Posterior vena cava (tissue), 2 donors: Measurements from ENCODE around the gene C1orf232. TPM values are rescaled to one million over a fixed set of nuclear protein-coding genes. Genes with fewer than 3 reads are reported as not detected.

Experiments used
- DNase-seq: peaks from one replicate; pipeline ENCODE4 v3.0.0-alpha.2; 2020; ENCODE audit warnings: low spot score
- intact Hi-C, 2 donors: fragments of 100-400 bp; cut with DNase I; formaldehyde crosslinking; loops; one replicate each; pipeline versions ENCODE4 v1.14.1 to v1.14.2; 2022 to 2023
- total RNA-seq, 2 donors: library from RNA; stranded (reverse); fragmentation: NEBNext Ultra II Directional; extraction: Animal tissue kit (Norgen Biotek cat#: 25700); gene quantifications; one replicate each; pipeline ENCODE4 v1.2.1, GENCODE V29; 2021
- donor health status: DM: yes; HTN: yes; CAD: no.
- donor health status: DM: yes; HTN: yes; CAD: no.

Gene C1orf232
- total RNA-seq, 2 donors from 2014 or later = not detected

GRCh38 chr1:26130695-26131094, 38.1 kb downstream of the C1orf232 start:
- DNase-seq = no peak

GRCh38 chr1:26129778-26130177, 39.0 kb downstream of the C1orf232 start:
- DNase-seq = no peak

More at GRCh38 chr1:26130695-26131094, 38.1 kb downstream of the C1orf232 start:
- intact Hi-C loops = no loop called here

GRCh38 chr1:26127235-26128163, 41.3 kb downstream of the C1orf232 start:
- intact Hi-C loops = no loop called here
- no peak for DNase-seq

More at GRCh38 chr1:26129778-26130177, 39.0 kb downstream of the C1orf232 start:
- intact Hi-C loops = no loop called here

GRCh38 chr1:26126321-26127084, 42.3 kb downstream of the C1orf232 start:
- intact Hi-C loops = no loop called here
- no peak for DNase-seq

GRCh38 chr1:26125946-26126320, 42.8 kb downstream of the C1orf232 start:
- no peak for DNase-seq
- intact Hi-C loops = no loop called here

- intact Hi-C loops = no loop called here
- DNase-seq = no peak
These were observed 43.4 kb downstream of the C1orf232 start for GRCh38 chr1:26125382-26125781.

GRCh38 chr1:26124418-26125331, 44.1 kb downstream of the C1orf232 start:
- intact Hi-C loops = no loop called here

GRCh38 chr1:26122988-26123973, 45.5 kb downstream of the C1orf232 start:
- intact Hi-C loops = no loop called here
- DNase-seq = no peak

More at GRCh38 chr1:26124418-26125331, 44.1 kb downstream of the C1orf232 start:
- DNase-seq = no peak

GRCh38 chr1:26121854-26122773, 46.6 kb downstream of the C1orf232 start:
- intact Hi-C loops = no loop called here
- DNase-seq = no peak

GRCh38 chr1:26119892-26120608, 48.7 kb downstream of the C1orf232 start:
- intact Hi-C loops = no loop called here
- DNase-seq = no peak

GRCh38 chr1:26114165-26114927, 54.4 kb downstream of the C1orf232 start:
- intact Hi-C loops = no loop called here
- DNase-seq = no peak

Other genes starting within 250 kb of the C1orf232 start
- gene PAFAH2, start 170.9 kb downstream of the C1orf232 start, total RNA-seq = 1 to 10 TPM; 7.2 to 7.7 TPM
- 1 to 10 TPM in 1 of 2 donors, not detected in 1; 1.7 TPM for gene EXTL1, start 147.2 kb downstream of the C1orf232 start, total RNA-seq
- gene SLC30A2, start 122.8 kb downstream of the C1orf232 start, total RNA-seq = not detected
- 1 to 10 TPM in 1 of 2 donors, under 1 TPM in 1; 0.29 to 1.2 TPM for gene TRIM63, start 101.3 kb downstream of the C1orf232 start, total RNA-seq
- gene PDIK1L, start 57.1 kb downstream of the C1orf232 start, total RNA-seq = 1 to 10 TPM; 8.1 to 8.4 TPM
- 1 to 10 TPM; 4.5 to 4.7 TPM for gene FAM110D, start 9.9 kb downstream of the C1orf232 start, total RNA-seq
- gene ZNF593, start 945 bp upstream of the C1orf232 start, total RNA-seq = 10 to 100 TPM; 14.9 to 17.6 TPM
- not detected for gene ZNF593OS, start 2.9 kb upstream of the C1orf232 start, total RNA-seq
- 1 to 10 TPM in 1 of 2 donors, under 1 TPM in 1; 0.32 to 2.4 TPM for gene CNKSR1, start 8.5 kb upstream of the C1orf232 start, total RNA-seq
- gene CATSPER4, start 21.6 kb upstream of the C1orf232 start, total RNA-seq = not detected
- gene CEP85, start 65.2 kb upstream of the C1orf232 start, total RNA-seq = 1 to 10 TPM; 2.8 to 3.7 TPM
- 100 to 1,000 TPM; 163 to 190 TPM for gene SH3BGRL3, start 111.1 kb upstream of the C1orf232 start, total RNA-seq
- 10 to 100 TPM; 12.2 to 17.1 TPM for gene UBXN11, start 137.7 kb upstream of the C1orf232 start, total RNA-seq
- gene CD52, start 149.0 kb upstream of the C1orf232 start, total RNA-seq = 10 to 100 TPM in 1 of 2 donors, 1 to 10 TPM in 1; 7.0 to 16.1 TPM
- gene CRYBG2, start 185.2 kb upstream of the C1orf232 start, total RNA-seq = under 1 TPM in 1 of 2 donors, not detected in 1; 0.52 TPM
- not detected for gene ZNF683, start 203.8 kb upstream of the C1orf232 start, total RNA-seq
- not detected for gene LIN28A, start 241.9 kb upstream of the C1orf232 start, total RNA-seq